NCI-H2171 (cell line): ENCODE results near the gene HAUS7.

Experiments
- DNase-seq: peaks from one replicate; lab custom pipeline; 2025; lab: John Stamatoyannopoulos, UW

Gene HAUS7

GRCh38 chrX:153455571-153455970 lies 14.8 kb downstream of the HAUS7 start:
- DNase-seq = no peak

DNA sequence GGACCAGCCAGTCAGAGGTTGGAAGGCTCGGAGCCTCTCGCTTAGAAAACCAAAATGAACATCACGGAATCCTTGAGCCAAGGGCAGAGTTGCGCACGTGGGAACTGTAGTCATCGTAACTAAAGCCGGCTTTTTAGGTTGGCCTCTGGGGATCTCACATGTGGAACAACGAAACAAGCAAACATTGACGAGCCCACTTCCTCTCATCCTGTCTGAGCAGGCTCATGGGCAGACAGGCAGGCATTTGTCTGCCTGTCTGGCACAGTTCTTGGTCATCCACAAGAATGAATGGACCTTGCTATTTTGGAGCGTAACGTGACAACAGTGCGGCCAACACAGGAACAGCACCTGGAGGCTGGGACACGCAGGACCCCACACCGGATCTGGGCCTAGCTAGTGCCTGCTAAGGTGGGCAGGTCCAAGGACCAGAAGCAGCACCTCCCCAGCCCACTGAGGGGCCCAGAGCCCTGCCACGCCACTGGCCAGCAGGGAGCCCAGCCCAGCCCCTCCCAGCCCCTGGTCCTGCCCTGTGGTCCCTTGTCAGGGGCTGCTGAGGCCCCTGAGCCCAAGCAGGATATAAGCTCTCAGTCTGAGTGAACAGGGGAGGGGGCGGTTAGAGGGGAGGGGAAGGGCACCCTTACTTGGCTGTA lies 15.3 kb downstream of the HAUS7 start:
- no peak for DNase-seq

DNA sequence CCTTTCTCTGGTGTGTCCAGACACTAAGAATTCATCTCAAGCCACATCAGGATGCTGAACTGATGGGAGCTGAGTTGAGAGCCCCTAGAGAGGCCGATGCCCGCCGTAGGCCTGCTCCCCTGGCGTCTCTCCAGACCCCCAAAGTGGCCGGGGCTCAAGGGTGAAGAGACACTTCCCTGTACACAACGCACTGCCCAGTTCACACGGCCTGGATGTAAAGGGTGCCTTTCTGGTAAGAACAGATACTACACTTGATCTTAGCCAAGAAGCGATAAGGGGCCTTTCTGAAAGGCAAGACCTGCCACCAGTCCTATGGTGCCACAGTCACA lies 19.5 kb downstream of the HAUS7 start:
- no peak for DNase-seq

- DNase-seq = no peak
Observed at GRCh38 chrX:153450114-153450948, 20.0 kb downstream of the HAUS7 start.

DNA sequence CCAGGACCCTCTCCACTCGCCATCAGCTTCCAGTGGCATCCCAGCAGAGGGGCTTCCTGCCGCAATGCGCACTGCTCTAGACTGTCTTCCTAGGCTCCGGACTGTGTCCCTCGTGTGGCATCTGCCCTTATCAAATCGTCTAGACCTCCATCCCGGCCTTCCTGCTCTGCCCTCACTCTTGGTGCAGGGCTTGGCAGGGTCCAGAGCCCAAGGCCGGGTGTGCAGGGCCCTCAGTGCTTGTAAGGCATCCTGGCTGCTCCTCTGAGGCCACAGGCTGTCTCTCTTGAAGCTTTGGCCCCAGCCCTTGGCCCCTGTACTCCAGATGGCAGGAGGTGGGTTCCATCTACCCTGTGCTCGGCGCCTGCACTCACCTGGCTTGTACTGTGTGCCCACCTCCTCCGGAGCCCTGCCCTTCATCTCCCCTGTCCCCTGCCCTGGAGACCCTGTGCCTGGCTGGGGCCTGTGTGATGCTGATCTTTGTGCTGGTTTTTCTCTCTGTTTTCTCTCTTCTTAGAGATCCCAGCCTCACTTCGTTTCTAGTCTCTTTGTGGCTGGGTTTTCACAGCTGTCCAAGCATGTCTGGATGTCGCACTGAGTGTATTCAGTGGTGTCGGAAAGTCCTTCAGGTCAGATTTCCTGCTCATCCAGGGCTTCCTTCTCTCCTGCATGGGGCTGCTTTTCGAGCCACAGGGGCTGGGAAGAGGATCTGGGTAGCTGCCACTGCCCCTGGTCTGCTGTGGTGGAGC lies 20.8 kb downstream of the HAUS7 start:
- DNase-seq = no peak

- no peak for DNase-seq
Observed at GRCh38 chrX:153448556-153449367, 21.6 kb downstream of the HAUS7 start.

GRCh38 chrX:153447581-153447960 lies 22.8 kb downstream of the HAUS7 start:
- DNase-seq = no peak

DNA sequence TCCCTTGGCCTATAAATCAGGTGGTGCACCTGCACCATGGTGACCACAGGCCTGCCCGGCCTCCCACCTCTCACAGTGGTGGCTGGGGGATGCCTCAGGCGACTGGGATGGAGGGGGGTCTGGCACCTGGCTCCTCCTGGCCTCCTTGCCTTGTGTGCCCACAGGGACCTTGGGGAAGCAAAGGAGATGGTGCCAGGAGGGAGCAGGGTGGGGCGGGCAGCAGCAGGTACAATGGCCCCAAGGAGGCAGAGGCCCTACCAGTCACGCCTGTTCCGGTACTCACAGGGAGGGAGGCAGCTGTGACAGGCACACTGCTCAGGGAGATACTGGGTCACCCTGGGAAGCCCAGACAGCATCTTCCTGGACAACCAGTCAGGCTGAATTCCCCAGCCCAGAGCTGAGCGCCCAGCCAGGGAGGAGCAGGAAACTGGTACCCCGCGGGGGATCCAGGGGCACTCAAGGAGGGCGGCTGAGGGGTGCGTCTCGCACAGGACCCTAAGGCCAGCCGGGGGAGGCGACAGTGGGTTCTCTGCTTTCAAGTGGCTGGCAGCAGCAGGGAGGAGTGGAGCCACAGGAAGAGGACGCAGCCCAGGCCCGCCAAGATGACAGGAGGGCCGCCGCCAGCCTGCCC lies 23.3 kb downstream of the HAUS7 start:
- DNase-seq = no peak

GRCh38 chrX:153446636-153446936 lies 23.8 kb downstream of the HAUS7 start:
- DNase-seq = no peak

DNA sequence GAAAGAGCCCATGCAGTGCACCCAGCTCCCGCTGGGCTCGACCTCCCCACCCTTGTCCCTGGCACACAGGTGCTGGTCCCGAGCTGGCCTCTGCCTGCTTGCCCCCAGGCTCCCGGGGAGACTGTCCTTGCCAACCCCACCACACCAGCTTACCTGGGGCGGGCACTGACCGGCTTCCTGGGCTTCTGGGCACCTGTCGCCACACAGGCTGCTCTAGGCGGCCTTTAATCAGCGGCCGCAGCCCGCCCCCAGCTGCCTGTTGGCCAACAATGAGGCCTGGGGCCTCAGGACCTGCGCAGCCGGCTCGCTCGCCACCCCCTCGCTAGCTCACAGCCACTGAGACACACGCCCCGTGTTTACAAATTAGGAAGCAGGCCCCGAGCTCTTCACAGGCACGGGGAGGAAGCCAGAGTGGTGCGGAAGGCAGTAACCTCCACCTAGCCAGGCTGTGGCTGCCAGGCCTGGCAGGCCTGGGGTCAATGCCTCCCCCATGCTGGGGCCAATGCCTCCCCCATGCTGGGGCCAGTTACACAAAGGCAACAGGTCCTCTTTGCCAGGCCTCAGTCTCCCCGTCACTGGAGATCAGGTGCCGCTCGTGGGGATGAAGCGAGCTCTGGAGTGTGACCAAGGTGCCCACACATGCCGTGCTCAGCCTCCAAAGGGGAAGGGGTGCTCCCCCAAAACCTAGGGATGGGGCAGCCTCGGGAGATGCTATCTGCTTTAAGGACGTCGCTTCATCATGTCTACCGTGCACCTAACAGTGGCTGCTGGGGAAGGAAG lies 24.3 kb downstream of the HAUS7 start, which contains the start of gene TREX2:
Gene TREX2, minus strand, starts transcription at position 201 of the 780 bp plus-strand sequence. CDS start 626 bp downstream, outside the sequence.
- no peak for DNase-seq

GRCh38 chrX:153445106-153445855 lies 25.1 kb downstream of the HAUS7 start:
- DNase-seq = no peak

GRCh38 chrX:153444333-153445011 lies 25.9 kb downstream of the HAUS7 start:
- DNase-seq = no peak

GRCh38 chrX:153443476-153444332 lies 26.7 kb downstream of the HAUS7 start:
- DNase-seq = no peak

GRCh38 chrX:153442463-153442862 lies 27.9 kb downstream of the HAUS7 start:
- DNase-seq = no peak

- no peak for DNase-seq
Observed at GRCh38 chrX:153441981-153442380, 28.4 kb downstream of the HAUS7 start.

- no peak for DNase-seq
Observed at GRCh38 chrX:153441296-153441695, 29.1 kb downstream of the HAUS7 start.

- no peak for DNase-seq
Observed at GRCh38 chrX:153440556-153441135, 29.7 kb downstream of the HAUS7 start.

GRCh38 chrX:153439977-153440376 lies 30.4 kb downstream of the HAUS7 start:
- DNase-seq = no peak
